Stimulated activated CD4-positive, alpha-beta T cell treated with anti-CD3 and anti-CD28 coated beads, Interleukin-15, amount 100 ng/mL, for 24 hours (primary cell): Measurements from ENCODE around the gene IFFO2.
A peak's percentile ranks its signal among the peaks of the same experiment; 100 is the strongest.

Experiments used
- DNase-seq: peaks from one replicate; pipeline ENCODE4 v3.0.0-alpha.2; 2020

IFFO2 gene

DNA sequence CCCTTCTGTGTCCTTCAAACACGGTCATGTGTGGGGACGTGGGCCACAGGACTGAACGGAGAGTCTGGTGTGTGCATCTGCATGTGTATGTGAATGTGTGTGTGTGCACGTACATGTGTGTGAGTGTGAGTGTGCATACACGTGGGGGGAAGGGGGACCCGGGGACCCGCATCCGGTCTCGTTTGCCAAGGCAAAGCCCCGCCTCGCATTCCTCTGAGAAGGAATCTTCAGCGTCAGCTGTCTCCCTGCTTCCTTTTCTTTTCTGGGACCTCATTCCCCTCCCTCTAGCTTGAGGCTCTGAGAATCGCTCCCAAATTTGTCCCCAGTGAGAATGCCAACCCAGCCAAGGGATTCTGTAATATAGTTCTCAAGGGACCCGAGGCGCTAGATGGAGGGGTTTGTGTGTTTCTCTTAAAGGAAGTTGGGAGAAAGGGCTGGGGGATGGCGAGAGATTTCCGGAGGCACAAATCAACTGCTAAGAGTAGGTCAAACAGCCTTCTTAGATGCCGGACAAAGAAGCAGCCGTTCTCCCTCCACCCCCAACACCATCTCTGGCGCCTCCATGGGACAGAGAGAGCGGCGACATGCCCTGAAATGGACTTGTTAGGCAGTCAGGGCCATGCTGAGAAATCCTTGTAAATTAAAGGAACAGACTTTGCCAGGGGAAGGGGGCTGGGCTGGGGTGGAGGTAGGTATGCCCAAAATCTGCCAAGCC, 6.6 kb downstream of the IFFO2 start:
- DNase-seq = peak; percentile 32

DNA sequence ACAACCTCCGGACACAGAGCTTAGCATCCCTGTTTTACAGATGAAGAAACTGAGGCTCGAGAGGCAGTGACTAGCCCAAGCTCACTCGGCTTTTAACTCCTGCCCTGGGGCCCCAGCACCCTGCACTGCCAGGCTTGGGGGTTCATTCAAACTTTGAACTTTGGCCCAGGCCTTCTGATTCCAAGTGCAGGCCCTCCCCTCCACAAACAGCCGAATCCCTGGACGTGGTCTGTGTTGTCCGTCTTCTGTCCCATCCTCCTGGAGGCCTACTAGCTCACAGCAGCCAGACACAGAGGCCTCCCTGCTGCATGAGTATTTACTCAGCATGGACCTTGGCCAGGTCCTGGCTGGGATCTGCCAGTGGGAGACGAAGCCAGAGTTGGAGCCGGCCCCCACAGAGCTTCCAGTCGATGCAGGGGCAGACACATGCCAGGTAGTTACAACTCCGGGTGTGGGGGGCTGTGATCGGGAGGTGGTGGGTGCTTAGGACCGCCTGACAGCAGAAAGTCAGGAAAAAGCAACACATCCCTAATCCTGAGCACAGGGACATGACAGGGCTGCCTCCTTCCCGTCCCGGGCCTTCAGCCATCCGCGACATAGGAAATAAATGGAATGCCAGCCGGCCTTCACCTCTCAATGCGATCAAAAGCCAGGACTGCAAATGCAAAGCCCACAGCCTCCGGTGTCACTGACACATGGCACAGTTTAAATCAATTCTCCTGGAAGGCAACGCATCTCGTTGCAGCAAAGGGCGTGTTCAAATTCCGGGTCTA, 7.4 kb downstream of the IFFO2 start:
- no peak for DNase-seq

DNA sequence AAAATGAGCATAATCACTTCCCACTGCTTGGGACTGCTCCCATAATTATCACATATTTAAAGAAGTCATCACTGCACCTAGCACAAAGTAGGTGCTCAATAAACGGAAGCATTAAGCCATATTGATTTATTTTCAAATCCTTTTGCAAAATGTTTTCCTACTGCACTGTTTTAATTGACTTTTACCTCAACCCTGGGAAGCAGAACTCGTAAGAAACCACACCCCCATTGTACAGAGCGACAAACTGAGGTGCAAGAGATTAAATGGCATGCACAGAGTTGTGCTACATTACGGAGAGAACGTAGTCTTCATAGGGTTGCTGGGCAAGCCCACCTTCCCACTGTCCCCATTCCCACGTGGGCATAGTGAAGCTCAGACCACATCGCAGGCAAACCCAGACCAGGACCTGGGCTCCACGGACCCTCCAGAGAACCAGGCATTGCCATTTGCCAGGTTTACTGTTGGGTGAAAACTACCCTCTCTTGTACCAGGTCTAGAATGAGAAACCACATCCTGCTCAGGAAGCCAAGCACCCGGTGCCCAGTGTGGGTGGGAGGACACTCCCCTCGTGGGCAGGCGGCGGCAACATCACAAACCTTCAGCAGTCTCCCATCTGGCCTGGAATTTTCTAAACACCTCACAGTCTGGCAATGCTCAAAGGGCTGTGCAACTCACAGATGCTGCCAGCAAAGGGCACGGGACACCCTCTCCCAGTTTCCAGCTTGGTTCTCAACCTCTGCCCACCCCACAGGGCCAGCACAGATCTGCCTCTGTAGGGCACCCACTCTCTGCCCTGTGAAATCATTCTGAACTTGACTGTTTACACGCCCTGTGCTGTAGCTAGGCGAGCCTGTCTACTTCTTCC, 8.2 kb downstream of the IFFO2 start:
- peak; percentile 60 for DNase-seq

DNA sequence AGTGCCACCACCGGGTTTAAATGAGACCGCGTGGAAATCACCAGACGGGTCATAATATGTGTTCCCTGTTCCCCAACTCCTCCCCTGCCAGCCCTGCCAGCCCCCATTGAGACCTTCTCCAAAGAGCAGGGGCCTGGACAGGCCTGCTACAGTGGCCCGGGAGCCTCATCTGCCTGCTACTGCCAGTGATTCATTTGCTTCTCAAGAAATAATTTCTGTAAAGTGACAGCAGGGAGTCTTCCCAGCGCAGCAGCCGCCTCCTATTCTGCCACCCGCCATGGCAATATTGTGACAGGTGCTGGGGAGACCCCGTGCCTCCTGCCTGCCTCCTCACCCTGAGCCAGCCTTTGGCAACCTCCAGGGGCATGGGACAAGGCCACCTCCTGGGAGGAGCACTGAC, 8.9 kb downstream of the IFFO2 start:
- no peak for DNase-seq

DNA sequence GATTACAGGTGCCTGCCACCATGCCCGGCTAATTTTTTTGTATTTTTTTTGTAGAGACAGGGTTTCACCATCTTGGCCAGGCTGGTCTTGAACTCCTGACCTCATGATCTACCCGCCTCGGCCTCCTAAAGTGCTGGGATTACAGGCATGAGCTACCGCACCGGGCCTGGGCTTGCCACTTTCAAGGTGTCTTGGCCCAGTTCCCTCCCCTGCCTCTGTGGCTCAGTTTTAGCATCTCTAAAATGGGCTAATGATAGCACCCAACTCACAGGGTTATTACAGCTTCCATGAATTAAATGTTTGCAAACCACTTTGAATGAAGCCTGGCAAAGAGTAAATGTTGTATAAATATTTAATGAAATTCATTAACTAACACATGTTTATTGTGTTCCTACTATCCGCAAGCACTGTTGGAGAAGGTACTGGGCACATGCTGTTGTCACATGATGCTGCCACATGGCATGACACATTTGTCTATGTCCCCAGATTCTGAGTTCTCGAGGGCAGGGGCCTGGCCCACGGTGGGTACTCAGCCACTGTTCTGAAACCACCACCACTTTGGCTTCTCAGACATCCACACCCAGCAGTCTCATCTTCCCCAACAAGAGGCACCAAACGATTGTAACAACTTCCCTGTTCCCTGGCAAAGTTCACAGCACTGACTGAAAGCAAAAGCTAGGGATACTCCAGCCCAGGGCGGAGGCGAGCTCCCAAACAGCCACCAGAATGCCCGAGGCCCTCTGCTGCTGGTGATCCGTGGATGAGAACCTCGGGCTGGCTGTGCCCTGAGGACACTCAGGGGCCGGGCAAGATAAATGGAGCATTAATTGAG, 9.7 kb downstream of the IFFO2 start:
- DNase-seq = no peak

DNA sequence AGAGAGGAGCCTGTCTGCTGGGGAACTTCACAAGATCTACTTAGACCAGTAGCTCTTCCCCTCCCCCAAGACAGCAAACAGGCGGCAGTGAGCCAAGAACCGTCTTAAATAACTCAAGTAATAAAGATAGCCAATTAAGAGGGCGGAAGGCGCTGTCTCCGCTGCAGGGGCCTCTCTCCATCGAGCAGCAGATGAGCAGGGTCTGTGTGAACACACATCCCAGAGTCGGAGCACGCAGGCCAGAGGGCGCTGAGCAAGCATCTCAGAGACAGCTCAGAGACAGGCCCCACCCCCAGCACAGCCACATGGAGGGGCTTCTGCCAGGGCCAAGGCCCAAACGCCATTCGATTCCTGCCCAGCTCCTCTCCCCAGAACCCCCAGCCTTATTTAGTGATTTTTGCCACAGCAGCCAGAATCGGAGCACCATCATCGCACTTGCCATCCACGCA, 11.1 kb downstream of the IFFO2 start:
- no peak for DNase-seq

DNA sequence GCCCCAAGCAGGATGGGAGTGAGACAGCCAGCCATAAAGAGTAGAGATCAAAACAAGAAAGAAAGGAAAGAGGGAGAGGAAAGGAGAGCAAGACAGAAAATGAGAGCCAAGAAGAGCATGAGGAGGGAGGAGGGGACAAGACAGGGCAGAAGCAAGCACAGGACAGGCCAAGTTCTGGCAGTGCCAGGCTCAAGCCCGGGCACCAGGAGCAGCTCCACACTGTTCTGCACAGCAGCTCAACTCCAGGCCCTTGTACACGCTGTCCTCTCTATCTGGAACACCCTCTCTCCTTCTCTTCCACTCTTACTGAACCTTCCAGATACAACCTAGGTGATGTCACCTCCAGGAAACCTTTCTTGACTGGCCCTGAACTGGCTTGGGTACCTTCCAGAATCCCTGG, 11.7 kb downstream of the IFFO2 start:
- DNase-seq = no peak

DNA sequence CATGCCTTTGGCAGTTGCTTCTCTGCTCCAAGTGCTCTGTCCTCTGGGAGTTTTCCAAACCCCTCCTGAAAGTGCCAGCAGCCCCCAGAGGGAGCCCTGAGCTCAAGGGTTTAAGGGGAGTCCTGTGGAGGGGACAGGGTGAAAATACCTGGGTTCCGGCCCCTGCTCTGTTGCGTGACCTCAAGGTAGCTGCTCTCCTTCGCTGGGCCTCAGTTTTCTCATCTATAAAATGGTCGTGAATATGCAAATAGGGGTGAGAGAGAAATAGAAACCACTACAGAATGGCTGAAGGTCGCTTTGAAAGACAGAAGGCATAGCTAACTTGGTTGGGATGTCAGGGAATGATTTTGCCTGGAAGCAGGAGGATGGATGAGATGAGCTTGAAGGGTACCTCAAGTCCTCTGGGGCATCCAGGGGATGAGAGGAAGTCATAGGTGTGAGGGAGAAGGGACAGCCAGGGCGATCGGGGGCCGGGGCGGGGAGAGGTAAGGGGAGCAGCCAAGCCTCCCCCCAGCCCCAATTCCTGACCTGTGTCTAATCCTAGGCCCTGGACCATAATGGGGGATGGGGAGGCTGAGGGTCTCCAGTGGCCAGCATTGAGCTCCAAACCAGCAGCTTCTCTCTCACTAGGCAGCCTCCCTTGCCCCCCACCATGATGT, 12.4 kb downstream of the IFFO2 start:
- DNase-seq = no peak

DNA sequence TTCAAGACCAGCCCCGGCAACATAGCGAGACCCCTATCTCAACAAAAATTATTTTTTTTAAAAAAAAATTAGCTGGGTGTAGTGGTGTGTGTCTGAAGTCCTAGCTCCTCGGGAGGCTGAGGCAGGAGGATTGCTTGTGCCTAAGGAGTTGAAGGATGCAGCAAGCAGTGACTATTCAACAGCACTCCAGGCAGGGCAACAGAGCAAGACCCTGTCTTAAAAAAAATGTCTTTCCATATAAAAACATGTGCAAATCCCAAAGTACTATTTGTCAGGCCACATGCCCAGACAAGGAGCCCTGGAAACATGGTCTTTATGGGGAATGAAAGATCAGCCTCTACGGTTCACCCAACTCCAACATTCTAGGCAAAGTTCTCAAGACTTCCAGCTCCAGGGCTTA, 13.3 kb downstream of the IFFO2 start:
- no peak for DNase-seq

DNA sequence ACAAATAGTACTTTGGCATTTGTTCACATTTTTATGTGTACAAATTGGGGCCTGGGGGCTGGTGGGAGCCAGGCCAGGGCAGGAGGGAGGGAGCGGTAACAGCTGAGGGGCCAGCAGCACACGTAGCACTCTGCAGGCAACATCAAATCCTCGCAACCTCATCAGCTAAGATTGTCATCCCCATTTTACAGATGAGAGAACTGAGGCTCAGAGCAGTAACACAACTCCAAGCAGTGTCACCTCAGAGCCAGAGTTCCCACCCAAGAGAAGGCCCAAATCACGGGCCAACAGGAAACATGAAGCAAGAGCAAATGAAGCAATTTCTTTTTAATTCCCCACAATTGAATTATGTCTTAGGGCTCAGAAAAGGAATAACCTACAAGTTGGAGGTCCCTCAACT, 14.1 kb downstream of the IFFO2 start:
- no peak for DNase-seq

DNA sequence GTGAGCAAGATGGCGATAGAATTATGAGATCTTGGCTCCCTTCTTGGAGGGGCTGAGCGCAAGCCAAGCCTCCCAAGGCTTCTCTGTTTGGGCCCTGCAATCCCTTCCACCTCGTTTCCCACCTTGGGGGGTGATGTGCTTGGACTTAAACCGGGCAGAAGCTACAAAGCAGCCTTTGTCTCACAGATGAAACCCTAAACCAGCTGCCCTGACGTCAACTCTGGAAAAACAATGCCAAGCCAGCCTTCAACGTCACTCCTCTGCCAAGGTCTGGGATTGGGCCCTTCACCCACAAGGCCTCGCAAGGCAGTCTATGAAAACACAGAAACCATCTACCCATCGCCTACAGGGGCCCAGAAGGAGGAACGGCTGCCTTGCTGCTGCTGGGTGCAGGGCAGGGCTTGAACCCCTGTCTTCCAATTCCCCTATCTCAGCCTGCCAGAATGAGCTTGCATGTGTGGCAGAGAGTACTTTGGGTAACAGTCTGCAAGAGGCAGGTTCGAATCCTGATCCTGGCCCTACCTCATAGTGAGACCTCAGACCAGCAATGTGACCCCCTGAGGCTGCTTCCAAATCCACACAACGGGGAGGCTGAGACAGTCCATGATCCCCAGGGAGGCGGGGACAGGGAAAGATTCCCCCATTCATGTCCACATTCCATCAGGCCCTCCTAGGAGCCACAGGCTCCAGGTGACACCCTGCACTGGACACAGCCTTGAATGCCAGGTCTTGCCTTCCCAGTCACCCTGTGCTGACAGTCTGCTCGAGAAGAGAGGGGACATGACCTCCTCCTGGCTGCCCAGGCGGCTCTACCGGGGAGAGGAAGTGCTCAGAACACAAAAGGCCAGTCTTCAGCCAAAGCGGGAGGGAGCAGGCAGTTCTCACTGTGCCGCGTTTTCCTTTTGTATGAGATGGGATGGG, 15.0 kb downstream of the IFFO2 start:
- DNase-seq = no peak

DNA sequence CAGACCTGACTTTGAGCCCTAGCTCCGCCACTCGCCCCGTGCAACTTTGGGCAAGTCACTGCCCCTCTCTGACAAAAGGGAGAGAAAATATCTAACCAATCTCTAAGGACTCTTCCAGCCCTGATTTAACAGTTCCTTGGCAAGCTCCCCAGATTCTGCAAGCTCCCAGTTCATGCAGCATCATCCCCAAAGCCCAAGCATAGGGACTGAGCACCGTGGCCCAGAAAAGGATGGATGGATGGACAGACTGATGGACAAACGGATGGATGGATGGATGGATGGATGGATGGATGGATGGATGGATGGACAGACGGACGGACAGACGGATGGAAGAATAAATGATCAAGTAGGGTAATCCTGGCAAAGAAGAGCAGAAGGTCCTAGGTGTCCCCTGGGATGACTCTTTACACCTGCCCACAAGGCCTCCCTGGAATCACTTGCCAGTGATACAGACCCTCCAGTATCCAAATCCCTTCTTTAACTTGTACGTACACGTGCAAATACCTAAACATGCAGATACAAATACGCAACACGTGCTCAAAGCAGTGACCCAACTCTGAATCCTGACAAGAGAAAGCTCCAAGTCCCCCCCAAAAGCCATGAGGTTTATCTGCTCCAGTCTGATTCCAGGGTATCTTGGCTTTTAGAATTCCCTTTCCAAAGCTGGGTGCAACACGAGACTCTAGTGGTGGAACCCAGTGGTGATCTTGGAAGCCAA, 16.0 kb downstream of the IFFO2 start:
- no peak for DNase-seq

DNA sequence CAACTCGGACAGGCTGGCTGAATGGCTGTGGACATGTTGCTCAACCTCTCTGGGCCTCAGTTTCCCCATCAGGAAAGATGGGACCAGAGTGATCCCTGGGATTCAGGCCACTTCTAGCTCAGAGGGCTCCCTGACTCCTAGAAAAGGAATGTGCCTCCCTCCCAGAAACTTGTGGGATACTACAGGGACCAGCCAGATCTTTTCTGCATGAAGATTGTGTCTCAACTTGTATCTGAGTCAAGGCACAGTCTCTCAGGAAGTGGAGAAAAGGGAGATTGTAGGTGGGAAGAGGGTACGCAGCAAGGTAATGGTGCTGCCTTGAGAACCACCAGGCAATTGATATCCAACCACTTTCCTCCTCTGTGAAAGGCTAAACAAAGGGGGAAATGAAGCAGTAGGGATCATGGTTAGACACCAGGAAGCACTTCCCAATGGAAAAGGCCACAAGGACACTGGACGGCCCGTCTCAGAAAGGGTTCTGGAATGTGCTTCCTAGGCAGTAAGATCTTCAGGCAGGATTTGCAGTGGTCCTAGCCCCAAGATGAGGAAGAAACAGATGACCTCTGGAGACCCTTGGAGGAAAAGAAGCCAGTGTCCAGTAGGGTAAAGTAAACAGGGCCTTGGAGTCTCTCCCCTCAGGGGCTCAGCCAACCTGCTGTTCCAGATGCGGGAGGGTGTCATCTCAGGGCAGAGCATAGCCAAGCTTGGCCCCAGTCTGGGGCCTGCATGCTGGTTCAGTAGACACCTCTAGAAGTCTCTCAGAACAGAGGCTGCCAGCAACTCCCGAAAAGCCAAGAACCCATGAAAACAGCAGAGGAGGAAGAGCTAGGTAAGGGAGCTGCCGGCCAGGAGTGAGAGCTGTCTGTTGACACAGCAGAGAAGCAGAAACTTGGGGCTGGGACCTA, 16.8 kb downstream of the IFFO2 start:
- DNase-seq = no peak

DNA sequence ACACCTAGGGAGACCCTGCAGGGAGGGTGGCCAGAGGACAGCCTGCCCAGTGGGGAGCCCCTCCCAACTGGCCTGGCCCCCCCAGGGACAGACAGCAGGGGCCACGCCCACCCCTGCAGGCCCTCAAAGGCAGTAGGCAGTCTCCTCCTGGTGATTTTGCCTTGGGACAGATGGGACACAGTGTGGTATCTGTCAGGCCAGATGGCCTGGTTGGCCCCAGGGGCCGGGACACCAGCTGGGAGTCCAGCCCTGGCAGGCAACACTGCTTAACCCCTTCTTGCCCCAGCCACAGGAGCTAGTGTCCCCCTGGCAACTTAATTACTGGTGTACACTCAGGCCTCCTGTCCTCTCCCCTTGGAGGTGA, 17.8 kb downstream of the IFFO2 start:
- no peak for DNase-seq

DNA sequence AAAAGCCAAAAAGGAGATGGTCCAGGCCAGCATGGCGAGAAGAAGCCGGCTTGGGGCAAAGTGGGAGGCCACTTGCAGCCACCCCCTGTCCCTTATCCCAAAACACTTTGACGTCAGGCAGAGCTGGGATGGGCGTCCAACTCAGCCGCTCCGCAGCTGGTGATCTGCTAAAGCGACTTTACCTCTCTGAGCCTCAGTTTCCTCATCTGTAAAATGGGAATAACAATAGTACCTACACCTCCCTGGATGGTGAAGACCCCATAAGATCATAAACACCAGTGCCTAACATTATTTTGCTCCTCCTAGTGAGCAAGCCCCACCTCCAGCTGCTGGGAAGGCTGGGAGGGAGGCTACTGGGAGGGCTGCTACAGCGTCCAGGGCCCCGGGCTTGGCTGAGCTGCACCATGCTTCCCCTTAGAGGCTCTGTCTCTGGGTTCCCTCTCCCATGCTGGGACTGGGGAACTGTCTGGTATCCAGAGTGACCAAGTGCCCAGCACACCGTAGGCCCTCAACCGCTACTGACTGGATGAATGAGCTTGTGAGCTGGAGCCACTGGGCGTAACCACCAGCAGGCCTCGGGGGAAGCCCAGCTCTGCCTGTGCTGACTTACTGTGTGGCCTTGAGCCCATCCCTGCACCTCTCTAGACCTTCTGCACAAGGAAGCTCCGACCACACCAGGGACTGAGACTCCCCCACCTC, 18.3 kb downstream of the IFFO2 start:
- DNase-seq = no peak

DNA sequence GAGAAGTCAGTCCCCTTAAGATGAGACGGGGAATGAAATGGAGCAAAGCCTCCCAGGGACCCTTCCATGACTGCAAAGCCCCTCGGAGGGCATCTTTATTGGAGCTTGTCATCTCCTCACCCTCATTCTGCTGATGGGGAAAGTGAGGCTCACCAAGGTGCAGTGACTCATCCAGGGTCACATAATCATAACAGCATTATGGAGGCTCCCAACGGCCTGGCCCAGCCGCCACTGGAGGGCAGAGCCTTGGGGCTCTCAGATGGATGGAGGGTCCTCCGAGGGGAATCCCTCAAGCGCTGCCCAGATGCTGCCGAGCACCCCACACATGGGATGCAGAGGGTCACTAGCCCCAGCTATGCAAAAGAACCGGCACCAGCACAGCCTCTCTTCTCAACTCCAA, 18.9 kb downstream of the IFFO2 start:
- DNase-seq = no peak

DNA sequence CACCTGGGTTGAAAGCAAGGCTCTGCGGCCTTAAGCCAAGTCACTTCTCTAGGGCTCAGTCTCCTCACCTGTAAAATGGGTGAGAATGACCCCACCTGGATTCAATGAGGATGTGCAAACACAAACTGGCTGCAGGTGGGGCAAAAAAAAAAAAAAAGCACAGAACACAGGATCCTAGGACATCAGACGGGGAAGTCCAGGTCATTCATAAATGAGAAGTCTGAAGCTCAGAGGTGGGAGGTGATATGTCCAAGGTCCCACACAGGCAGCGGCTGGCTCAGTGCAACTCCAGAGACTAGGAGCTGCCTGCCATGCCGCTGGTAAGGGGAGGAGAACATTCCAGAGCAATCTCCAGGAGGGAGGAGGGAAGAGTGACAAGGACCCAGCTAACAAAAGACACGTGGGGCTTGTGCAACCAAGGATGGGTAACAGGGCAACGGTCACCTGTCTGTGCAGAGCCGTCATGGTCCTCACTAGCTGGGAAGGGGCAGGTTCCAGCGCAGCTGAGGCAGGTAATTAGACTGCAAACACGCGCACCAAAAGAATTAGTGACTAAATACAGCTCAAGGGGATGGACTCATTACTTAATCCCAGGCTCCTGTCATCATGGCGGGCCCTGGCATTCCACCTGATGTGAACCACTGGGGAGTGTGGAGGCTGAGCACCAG, 19.5 kb downstream of the IFFO2 start:
- no peak for DNase-seq

DNA sequence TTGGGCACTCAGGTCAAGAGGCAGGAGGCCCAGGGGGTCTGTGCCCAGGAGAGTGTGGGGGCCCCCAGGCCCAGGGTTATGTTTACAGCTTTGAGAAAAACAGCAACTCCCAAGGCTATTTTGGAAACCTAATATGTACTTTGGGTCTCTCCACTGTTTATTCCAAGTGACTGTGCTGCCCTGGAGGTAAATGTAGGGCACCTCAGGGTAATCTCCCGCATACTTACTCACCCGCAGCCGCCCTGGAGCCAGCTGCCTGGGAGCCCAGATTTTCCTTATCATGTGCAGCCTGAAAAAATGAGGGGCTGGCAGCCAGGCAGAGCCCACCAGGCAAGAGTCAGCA, 20.0 kb downstream of the IFFO2 start:
- DNase-seq = no peak
